Neural progenitor cell (in vitro differentiated cells): ENCODE results near the gene MAPK7.

Experiments
- CTCF ChIP-seq: fragments of 200-600 bp; sonication (generic); IDR thresholded peaks from 2 replicates; pipeline ENCODE4 v1.5.1; 2017; ENCODE audit warnings: antibody characterized with exemption, mild to moderate bottlenecking
- EZH2phosphoT487 ChIP-seq: fragments of 200-600 bp; sonication (generic); IDR thresholded peaks from 2 replicates; pipeline ENCODE4 v1.6.1; 2017; ENCODE audit warnings: antibody characterized with exemption

GRCh38 chr17:19386974-19387920 is 8.9 kb downstream of the MAPK7 start, which contains the start of gene MFAP4:
- TF ChIP-seq CTCF (no peak), EZH2phosphoT487 (no peak)
